ENCODE measurements around the gene CNTNAP2.
"Not testable (repeated sequence)": the region's sequence is repeated elsewhere in the genome, so short reads cannot be mapped to it uniquely, and the experiment has no call there.

The CNTNAP2 gene

GRCh38 chr7:147586526-147586925 is 1469.9 kb downstream of the CNTNAP2 start:
- H3K4me3 ChIP-seq (ENCODE audit: low read depth, low read length) = no peak overlapping the region
- DNase-seq (ENCODE audit: low read depth) = no peak

GRCh38 chr7:147593271-147594057 is 1476.9 kb downstream of the CNTNAP2 start:
- DNase-seq (ENCODE audit: low read depth) = no peak
- no peak overlapping the region for H3K4me3 ChIP-seq (ENCODE audit: low read depth, low read length)

- H3K4me3 ChIP-seq (ENCODE audit: low read depth, low read length) = no peak overlapping the region
- no peak for DNase-seq (ENCODE audit: low read depth)
Observed at GRCh38 chr7:147595042-147595441, 1478.4 kb downstream of the CNTNAP2 start.

- H3K4me3 ChIP-seq (ENCODE audit: low read depth, low read length); DNase-seq (ENCODE audit: low read depth): not testable (repeated sequence)
Observed at GRCh38 chr7:147598687-147599086, 1482.1 kb downstream of the CNTNAP2 start.

GRCh38 chr7:147605323-147605722 is 1488.7 kb downstream of the CNTNAP2 start:
- DNase-seq (ENCODE audit: low read depth) = no peak
- no peak overlapping the region for H3K4me3 ChIP-seq (ENCODE audit: low read depth, low read length)

GRCh38 chr7:147607157-147607800 is 1490.7 kb downstream of the CNTNAP2 start:
- no peak overlapping the region for H3K4me3 ChIP-seq (ENCODE audit: low read depth, low read length)
- no peak for DNase-seq (ENCODE audit: low read depth)

GRCh38 chr7:147611431-147611830 is 1494.8 kb downstream of the CNTNAP2 start:
- no peak overlapping the region for H3K4me3 ChIP-seq (ENCODE audit: low read depth, low read length)
- no peak for DNase-seq (ENCODE audit: low read depth)

- H3K4me3 ChIP-seq (ENCODE audit: low read depth, low read length) = no peak overlapping the region
Observed at GRCh38 chr7:147635288-147635687, 1518.7 kb downstream of the CNTNAP2 start.

GRCh38 chr7:147636553-147636952 is 1520.0 kb downstream of the CNTNAP2 start:
- DNase-seq (ENCODE audit: low read depth) = no peak

More at GRCh38 chr7:147635288-147635687, 1518.7 kb downstream of the CNTNAP2 start:
- DNase-seq (ENCODE audit: low read depth) = no peak

GRCh38 chr7:147638566-147638965 is 1522.0 kb downstream of the CNTNAP2 start:
- H3K4me3 ChIP-seq (ENCODE audit: low read depth, low read length) = no peak overlapping the region
- no peak for DNase-seq (ENCODE audit: low read depth)

More at GRCh38 chr7:147636553-147636952, 1520.0 kb downstream of the CNTNAP2 start:
- no peak overlapping the region for H3K4me3 ChIP-seq (ENCODE audit: low read depth, low read length)

- DNase-seq (ENCODE audit: low read depth) = no peak
- no peak overlapping the region for H3K4me3 ChIP-seq (ENCODE audit: low read depth, low read length)
Observed at GRCh38 chr7:147639037-147639436, 1522.4 kb downstream of the CNTNAP2 start.

GRCh38 chr7:147639751-147640150 is 1523.2 kb downstream of the CNTNAP2 start:
- DNase-seq (ENCODE audit: low read depth) = no peak
- no peak overlapping the region for H3K4me3 ChIP-seq (ENCODE audit: low read depth, low read length)

- DNase-seq (ENCODE audit: low read depth) = no peak
- H3K4me3 ChIP-seq (ENCODE audit: low read depth, low read length) = no peak overlapping the region
Observed at GRCh38 chr7:147640821-147641220, 1524.2 kb downstream of the CNTNAP2 start.

GRCh38 chr7:147646568-147646967 is 1530.0 kb downstream of the CNTNAP2 start:
- DNase-seq (ENCODE audit: low read depth) = no peak
- no peak overlapping the region for H3K4me3 ChIP-seq (ENCODE audit: low read depth, low read length)

- no peak for DNase-seq (ENCODE audit: low read depth)
- no peak overlapping the region for H3K4me3 ChIP-seq (ENCODE audit: low read depth, low read length)
Observed at GRCh38 chr7:147650991-147651390, 1534.4 kb downstream of the CNTNAP2 start.

GRCh38 chr7:147651601-147652000 is 1535.0 kb downstream of the CNTNAP2 start:
- no peak for DNase-seq (ENCODE audit: low read depth)
- no peak overlapping the region for H3K4me3 ChIP-seq (ENCODE audit: low read depth, low read length)

- H3K4me3 ChIP-seq (ENCODE audit: low read depth, low read length) = no peak overlapping the region
- DNase-seq (ENCODE audit: low read depth) = no peak
Observed at GRCh38 chr7:147653456-147653855, 1536.9 kb downstream of the CNTNAP2 start.

- H3K4me3 ChIP-seq (ENCODE audit: low read depth, low read length) = no peak overlapping the region
- no peak for DNase-seq (ENCODE audit: low read depth)
Observed at GRCh38 chr7:147658392-147658967, 1541.9 kb downstream of the CNTNAP2 start.

GRCh38 chr7:147659036-147659995 is 1542.7 kb downstream of the CNTNAP2 start:
- no peak for DNase-seq (ENCODE audit: low read depth)
- H3K4me3 ChIP-seq (ENCODE audit: low read depth, low read length) = no peak overlapping the region

All from skeletal muscle cell (primary cell).